NCI-H82 treated with DMSO at 0.1 percent for 48 hours (cell line): ENCODE data around the gene ZNF800.
"Not testable (repeated sequence)": the region's sequence is repeated elsewhere in the genome, so short reads cannot be mapped to it uniquely, and the experiment has no call there.

Experiments
- DNase-seq: peaks from one replicate; lab custom pipeline; 2025; ENCODE audit not compliant: unreplicated experiment; lab: John Stamatoyannopoulos, UW

Gene ZNF800, protein sequence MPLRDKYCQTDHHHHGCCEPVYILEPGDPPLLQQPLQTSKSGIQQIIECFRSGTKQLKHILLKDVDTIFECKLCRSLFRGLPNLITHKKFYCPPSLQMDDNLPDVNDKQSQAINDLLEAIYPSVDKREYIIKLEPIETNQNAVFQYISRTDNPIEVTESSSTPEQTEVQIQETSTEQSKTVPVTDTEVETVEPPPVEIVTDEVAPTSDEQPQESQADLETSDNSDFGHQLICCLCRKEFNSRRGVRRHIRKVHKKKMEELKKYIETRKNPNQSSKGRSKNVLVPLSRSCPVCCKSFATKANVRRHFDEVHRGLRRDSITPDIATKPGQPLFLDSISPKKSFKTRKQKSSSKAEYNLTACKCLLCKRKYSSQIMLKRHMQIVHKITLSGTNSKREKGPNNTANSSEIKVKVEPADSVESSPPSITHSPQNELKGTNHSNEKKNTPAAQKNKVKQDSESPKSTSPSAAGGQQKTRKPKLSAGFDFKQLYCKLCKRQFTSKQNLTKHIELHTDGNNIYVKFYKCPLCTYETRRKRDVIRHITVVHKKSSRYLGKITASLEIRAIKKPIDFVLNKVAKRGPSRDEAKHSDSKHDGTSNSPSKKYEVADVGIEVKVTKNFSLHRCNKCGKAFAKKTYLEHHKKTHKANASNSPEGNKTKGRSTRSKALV

DNA sequence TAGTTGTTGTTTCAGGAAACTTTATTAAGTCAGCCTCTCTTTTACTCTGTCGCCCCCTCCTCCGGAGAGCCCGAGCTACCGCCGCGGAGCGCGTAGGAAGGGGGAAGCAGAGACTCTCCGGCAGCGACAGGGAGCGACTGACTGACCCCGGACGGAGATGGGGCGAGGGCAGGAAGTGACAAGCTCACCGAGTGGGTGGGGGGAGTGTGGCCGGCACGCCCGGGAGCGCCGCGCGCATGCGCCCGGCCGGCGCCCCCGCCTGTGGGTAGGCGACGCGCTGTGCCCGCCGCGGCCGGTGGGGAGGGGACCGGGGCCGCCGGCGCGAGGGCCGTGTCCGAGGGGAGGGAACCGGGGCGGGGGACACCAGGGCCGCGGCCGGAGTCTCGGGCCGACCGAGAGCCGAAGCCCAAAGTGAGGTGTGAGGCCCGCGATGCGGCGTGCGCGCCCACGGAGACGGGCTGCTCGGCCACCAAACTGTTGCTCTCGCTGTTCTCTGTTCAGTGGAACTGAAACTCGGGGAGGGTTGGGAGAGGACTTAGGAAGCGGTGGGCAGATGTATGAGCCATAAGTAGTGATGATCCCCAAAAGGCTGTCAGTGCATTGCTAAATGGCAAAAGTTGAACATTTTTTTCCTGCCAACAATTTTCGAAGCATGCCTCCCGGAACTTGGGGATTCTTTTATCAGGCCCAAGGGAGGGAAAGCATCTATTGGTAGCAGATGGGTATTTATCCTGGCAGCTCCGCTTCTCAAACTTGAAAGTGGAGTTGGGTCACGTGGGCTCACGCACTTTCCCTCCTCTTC, at the start of gene ZNF800:
Gene ZNF800, minus strand, starts transcription at position 143 of the 802 bp plus-strand sequence. CDS start 1,151 bp downstream, outside the sequence.
- DNase-seq, result peak; percentile 67

DNA sequence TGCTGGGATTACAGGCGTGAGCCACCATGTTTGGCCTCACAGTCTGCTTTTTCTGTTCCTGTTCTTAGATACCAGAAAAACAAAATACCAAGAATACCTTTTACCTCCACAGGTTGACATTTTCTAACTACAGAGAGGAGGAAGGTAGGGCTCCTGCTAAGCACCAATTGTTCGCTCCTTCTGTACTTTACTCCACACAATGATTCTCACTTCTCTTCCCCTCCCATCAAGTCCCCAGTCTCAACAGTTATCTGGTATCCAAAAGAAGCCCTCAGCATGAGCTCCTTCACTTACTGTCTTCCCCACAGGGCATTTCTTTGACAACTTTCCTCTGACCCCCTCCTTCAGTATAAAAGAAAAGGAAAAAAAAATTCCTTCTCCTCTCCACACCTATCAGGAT, 47.7 kb upstream of the ZNF800 start:
- no peak for DNase-seq

DNA sequence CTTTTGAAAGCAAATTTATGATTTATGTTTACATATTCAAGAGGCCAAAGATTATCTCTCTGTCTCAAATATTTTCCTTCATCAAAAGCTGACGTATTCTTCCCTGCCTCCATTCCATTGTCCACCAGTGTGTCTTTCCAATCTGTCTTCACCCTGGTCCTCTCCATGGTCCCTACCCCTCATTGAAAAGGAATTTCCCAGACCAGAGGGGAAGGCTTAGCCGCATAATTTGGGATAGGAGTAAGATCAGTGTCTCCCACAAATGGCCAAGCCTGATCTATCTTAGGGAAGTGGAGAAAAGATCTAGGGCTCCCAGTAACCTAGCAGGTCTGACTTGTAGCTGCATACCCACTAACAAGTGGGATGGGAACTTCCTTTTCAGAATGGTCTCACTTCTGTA, 46.3 kb upstream of the ZNF800 start:
- DNase-seq, result no peak

DNA sequence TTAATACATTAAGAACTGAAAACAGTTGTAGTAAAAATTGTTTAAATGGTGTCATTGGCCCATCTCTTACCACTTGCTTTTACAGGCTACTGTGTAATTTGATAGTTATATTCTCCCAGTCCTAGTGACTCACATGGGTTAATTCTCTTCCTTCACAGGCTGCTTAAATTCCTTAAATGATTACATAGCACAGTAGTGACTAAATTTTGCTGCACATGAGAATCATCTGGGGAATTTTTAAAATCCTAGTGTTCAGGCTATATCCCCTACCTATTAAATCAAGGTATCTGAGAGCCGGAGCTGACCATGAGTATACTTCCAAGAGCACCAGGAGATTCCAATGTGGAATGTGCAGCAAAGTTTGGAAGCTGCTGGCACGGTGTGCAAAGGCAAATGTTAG, 45.3 kb upstream of the ZNF800 start:
- no peak for DNase-seq

DNA sequence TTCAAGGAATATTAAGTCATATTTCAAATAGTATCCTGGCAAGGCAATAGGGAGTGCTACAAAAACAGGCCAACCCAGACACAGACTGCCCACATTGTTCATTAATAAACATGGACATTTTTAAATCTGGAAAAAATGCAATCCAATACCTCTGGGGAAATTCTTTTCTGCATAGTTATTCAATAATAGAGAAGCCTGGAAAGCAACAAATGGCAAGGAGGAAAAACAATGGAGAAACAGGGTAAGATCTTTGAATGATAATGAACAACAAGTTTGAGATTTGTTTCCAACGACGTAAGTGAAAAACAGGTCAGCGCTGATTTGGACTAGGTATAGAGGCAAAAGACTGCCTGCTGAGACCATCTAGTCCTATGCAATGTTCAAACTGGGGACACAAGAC, 44.7 kb upstream of the ZNF800 start:
- no peak for DNase-seq

DNA sequence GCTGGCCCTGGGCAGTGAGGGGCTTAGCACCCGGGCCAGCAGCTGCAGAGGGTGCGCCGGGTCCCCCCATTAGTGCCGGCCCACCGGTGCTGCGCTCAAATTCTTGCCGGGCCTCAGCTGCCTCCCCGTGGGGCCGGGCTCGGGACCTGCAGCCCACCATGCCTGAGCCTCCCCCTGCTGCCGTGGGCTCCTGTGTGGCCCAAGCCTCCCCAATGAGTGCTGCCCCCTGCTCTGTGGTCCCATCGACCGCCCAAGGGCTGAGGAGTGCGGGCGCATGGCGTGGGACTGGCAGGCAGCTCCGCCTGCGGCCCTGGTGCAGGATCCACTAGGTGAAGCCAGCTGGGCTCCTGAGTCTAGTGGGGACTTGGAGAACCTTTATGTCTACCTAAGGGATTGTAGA, 36.8 kb upstream of the ZNF800 start:
- not testable (repeated sequence) for DNase-seq

DNA sequence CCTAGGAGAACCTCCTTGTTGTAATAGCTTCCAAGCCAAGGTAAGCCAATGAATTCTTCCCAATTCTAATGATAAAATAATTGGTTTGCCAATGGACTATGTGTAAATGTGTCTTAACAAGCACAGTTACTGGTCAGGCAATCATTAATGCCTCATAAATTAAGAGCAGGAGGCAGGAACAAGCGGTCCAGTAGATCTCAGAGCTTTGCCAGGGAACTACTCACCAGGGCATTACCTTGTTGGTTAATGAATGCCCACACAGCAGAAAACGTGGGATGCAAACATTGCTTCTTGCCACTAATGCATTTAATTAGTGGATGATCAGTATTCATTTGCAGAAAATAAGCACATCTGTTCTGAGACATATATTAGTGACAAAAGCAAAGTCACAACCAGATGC, 26.7 kb upstream of the ZNF800 start:
- no peak for DNase-seq

DNA sequence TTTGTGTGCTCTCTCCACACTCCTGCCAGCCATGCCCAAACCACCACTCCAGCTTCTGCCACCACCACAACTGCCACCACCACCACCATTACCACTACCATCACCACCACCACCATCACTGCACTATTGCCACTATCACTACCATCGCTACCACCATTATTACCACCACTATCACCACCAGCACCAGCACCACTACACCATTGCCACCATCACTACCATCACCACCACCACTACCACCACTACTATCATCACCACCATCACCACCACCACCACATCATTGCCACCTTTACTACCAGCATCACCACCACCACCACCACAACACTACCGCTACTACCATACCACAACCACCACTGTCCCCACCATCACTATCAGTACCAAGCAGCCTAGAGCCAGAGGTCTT, 26.0 kb upstream of the ZNF800 start:
- DNase-seq, result no peak

DNA sequence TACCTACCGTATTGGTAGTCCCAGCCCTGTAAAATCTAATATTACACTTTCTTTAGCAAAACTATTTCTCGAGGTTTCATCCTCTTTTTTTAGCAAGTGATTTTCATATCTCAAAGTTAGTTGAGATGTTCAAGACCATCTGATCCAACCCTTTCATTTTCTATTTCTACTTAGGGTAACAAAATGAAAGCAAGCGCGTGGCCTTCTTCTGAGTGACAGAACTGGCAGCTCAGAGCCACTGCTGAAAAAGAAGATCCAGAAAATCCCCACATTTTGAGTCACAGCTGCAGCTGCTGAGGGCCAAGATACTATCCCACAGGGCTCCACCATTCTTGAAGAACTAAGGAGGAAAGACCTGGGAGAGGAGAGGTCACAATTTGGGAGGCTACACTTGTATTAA, 24.8 kb upstream of the ZNF800 start:
- DNase-seq, result no peak

DNA sequence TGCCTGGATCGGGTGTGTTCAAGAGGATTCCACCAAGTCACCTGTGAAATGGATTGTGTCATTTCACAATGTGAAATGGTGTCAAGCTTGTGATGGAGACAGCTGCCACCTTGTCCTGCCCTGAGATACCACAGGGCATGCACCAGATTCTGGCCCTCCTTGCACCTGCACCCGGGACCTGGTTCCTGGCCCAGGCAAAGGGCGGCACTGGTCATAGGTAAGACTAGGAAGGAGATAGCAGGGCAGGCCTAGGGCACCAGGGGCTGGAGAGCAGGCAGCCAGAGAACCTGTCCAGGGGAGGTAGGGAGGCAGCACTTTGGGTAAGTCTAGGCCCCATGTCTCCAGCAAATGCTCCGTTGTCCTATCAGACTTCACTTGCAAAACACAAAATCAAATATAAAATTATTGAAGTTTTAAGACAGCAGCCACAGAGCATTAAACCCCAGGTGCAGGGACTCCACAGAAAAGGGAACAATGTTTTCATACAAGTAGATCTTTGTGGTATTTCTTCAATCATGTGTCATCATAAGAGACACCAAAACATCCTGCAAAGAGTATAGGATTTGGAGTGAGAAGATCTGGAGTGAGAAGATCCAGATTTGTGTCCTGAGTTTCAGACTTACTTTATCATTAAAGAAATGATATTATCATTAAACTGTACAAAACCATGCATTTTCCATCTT, 22.7 kb upstream of the ZNF800 start:
- no peak for DNase-seq

DNA sequence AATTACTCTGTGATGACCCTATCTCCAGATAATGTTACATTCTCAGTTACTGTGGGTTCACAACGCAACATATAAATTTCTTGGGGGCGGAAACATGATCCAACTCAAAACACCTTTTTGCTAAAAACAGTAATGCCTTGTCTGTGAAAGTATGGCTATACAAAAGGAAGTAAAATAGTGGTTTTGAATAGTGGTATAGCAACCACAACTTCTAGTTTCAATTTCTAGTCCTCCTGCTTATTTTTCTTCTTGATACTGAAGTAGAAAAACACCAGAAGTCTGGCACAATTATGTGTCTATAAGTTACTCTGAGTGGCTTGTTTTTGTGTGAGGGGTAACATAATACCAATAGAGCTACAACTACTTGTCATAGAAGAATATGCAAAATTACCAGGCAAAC, 21.5 kb upstream of the ZNF800 start:
- DNase-seq, result no peak

DNA sequence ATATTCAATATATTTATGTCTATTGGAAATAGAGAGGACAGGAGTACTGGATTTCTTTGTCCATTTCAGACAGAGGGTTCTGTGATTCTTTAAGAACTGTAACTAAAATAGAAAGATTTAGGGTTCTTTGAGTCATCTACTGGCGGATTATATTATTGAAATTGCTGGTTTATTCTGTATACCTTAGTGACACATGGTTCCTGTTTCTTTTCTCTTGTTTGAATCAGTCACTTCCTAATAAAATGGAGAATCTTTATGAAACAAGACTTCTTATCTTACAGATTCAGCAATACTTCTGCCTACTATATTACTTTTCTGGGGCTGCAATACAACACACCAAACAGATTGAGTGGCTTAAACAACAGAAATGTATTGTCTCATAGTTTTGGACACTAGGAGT, 20.8 kb upstream of the ZNF800 start:
- no peak for DNase-seq

DNA sequence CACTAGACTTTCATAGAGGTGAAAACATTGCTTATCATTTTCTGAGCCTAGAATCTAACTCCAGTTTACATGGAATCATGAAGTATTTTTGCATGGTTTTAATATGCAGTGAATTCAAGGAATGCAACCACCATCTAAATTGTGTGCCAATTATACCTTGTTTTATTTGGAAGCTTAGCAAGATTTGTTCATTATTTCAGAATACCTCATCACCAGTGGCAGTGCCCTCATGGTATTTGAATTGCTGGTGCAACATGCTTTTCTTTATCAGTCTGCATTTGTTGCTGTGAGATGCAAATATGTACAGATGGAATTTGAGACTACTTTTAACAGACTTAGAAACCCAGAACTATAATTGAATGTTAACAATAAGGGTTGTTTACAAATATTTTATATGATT, 18.7 kb upstream of the ZNF800 start:
- DNase-seq, result no peak

DNA sequence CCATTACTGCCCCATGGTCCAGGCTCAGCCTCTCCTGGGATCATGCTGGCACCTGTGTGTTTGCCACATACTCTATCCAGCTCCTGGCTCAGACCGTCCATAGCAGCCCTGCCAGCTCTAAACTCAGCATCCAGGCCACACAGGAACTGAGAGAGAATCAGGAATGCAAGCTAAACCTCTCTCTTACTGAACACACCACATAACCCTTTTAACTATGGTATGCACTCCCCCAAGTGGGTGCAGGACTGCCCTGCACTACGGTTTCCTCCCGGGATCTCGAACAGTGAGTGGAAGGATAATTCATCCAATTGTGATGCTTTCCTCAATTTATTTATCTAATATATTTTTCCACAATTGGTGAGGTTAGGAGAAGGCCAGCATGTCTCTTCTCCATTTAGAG, 17.1 kb upstream of the ZNF800 start:
- DNase-seq, result no peak

DNA sequence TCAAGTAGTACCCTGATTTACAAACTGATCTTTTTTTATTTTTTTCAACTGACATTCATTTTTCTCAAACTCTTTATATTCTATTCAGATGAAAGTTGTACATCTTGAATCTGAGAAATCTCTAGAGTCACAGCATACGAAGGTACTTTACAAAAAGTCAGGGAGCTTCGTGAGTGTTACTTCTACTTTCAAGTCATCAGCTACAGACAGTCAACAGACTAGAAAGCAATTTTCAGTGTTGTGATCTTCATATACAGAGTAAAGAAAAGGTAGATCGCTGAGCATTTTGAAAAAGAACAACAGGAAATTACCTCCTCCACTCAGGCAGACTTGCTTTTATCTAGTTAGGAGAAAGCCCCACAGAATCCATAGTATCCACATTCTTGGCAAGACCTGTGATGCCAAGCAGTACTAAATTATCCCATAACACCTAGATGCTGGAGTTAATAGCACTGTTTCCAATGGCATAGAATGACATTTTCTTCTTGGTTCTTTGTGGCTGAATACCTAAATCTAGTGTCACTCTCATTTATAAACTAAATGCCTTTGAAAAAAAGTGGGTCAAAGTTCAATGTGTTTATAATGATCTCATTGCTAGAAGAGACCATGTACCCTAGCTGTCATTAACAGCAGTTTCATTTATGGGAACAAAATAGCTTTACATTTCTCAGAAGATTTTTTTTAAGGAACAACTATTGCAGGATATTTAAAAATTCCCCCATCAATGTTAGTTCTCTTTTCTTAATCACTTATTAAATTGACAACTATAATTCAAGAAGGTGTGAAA, 12.0 kb upstream of the ZNF800 start:
- DNase-seq, result no peak

DNA sequence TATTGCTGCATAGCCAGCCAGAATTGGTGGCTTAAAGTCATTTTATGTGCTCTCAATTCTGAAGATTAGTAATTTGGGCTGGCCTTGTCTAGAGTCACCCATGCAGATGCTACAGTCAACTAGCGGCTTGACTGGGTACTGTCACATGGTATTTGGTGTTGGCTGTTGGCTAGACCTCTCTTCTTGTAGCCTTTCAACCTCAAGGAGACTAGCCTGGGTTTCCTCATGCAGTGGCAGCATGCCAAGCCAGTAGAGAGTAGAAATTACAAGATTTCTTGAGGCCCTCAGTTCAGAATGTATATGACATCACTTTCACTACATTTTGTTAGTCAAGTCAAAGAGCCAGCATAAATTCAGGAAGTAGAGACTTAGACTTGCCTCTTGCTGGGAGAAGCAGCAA, 3.7 kb upstream of the ZNF800 start:
- DNase-seq, result no peak

DNA sequence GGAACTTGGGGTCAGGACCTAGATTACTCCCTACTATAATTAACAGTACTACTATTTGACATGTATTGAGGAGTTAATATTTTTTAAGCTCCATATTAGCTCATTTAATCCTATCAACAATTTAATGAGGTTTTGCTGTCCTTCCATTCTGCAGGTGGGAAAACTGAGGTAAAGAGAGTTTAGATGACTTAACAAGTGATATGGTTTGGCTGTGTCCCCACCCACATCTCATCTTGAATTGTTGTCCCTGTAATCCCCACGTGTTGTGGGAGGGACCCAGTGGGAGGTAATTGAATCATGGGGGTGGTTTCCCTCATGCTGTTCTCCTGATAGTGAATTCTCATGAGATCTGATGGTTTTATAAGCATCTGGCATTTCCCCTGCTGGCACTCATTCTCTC, 2.6 kb upstream of the ZNF800 start:
- not testable (repeated sequence) for DNase-seq

DNA sequence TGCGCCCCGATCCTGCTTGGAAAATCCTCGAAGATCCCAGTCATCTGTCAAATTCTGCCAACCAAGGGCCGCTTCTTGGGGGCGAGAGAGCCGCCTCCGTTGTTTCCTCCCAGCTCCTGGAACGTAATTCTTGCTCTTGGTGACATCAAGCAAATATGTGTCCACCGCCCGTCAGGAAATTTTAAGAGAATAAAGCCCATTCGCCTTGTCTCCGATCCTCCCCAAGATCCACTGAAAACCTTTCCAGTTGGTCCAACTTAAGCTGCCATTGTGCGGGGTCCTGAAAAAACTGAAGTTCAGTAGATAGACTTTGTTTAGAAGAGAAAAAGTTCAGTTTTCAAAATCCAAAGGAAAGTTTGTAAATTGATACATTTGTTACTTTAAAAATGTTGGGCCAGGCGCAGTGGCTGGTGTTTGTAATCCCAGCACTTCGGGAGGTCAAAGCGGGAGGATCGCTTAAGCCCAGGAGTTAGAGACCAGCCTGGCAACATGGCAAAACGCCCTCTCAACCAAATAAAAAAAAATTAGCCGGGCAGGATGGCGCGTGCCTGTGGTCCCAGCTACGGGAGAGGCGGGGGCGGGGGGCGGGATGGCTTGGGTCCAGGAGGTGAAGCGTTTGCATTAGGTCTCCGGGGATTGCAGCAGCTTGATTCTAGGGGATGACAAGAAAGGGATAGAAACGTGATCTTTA, 1.0 kb upstream of the ZNF800 start:
- DNase-seq, result peak; percentile 29

DNA sequence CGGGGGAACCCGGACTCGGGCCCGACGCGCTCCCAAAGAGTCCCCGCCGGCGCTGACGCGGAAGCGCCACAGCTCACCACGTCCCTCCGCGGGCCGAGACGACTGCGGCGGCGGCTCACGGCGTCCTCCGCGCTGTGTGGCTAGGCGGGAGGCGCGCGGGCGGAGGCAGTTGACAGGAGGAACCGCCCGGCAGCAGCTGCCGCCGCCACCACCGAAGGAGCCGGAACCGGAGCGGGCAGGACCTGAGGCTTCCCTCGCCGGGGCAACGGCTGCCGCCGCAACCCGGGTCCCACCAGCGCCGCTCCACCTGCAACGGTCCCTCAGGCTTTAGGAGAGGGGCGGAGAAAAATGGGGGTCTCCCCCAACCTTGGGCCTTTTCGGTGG, 334 bp downstream of the ZNF800 start:
- no peak for DNase-seq

DNA sequence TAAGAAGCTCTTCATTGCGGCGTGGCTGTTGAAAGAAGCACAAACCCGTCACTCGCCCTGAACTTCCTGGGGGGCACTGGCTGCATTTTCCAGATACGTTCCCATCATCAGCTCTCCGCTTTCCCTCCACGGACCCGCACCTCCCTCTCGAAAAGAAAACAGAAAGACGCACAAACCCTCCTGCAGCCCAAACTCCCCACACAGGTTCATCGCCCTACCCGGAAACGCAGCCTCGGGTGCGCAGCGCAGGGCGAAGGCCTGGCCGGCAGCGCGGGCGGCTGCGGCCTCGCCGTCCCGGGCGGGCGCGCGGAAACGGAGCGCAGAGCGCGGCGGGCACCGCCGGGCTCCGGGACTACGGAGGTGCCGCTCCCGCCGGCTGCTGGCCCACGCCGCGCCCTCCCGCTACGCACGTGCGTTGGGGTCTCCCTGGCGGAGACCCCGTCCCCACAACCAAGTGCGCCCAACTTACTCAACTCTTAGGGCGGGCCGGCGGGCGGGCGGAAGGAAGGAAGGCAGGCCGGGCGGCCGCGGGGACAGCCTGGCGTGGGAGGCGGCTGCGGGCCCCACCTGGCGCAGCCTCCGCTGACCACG, 822 bp downstream of the ZNF800 start:
- DNase-seq, result no peak
